GM23338 (cell line): ENCODE results near the gene BCAS1. TPM values are rescaled to one million over a fixed set of nuclear protein-coding genes. Genes with fewer than 3 reads are reported as not detected.

Source experiments
- ATAC-seq: fragments of 200-7000 bp; cut with Tn5 transposase; 3 replicates; pipeline ENCODE4 v1.9.1; 2020
- DNase-seq: peaks from one replicate; pipeline ENCODE4 v3.0.0-alpha.2; 2015; ENCODE audit warnings: low spot score
- H2AFZ ChIP-seq: fragments of 200-600 bp; sonication (generic); 2 replicates; pipeline ENCODE4 v1.8.0; 2016; ENCODE audit warnings: antibody characterized with exemption, mild to moderate bottlenecking, moderate library complexity
- H3F3A ChIP-seq: fragments of 200-600 bp; sonication (generic); replicated peaks from 2 replicates; pipeline ENCODE4 v1.8.0; 2017; ENCODE audit warnings: antibody characterized with exemption, mixed run types, low read depth
- H3K27ac ChIP-seq: fragments of 200-600 bp; sonication (generic); 2 replicates; pipeline ENCODE4 v1.6.1; 2016; ENCODE audit warnings: low read depth
- H3K27me3 ChIP-seq: fragments of 200-600 bp; sonication (generic); 2 replicates; pipeline ENCODE4 v1.8.0; 2016; ENCODE audit warnings: mild to moderate bottlenecking, mixed run types, moderate library complexity; ENCODE audit not compliant: insufficient read depth
- H3K36me3 ChIP-seq: fragments of 200-600 bp; sonication (generic); 2 replicates; pipeline ENCODE4 v1.8.0; 2016; ENCODE audit warnings: mild to moderate bottlenecking; ENCODE audit not compliant: insufficient read depth
- H3K4me1 ChIP-seq: fragments of 200-600 bp; sonication (generic); 2 replicates; pipeline ENCODE4 v1.8.0; 2016; ENCODE audit warnings: mild to moderate bottlenecking, moderate library complexity; ENCODE audit not compliant: insufficient read depth
- H3K4me2 ChIP-seq: fragments of 200-600 bp; sonication (generic); 2 replicates; pipeline ENCODE4 v1.7.1; 2017; ENCODE audit warnings: mixed run types
- H3K4me3 ChIP-seq: fragments of 200-600 bp; sonication (generic); 2 replicates; pipeline ENCODE4 v1.6.1; 2016; ENCODE audit warnings: mixed run types
- H3K79me2 ChIP-seq: fragments of 200-600 bp; sonication (generic); replicated peaks from 2 replicates; pipeline ENCODE4 v1.8.0; 2017; ENCODE audit warnings: mild to moderate bottlenecking; ENCODE audit not compliant: insufficient read depth
- H3K9me2 ChIP-seq: fragments of 200-600 bp; sonication (generic); 2 replicates; pipeline ENCODE4 v1.8.0; 2017; ENCODE audit not compliant: insufficient read depth
- H4K20me1 ChIP-seq: fragments of 200-600 bp; sonication (generic); replicated peaks from 2 replicates; pipeline ENCODE4 v1.8.0; 2017; ENCODE audit warnings: mild to moderate bottlenecking; ENCODE audit not compliant: insufficient read depth
- H3K27ac Mint-ChIP-seq: 2 replicates; pipeline ENCODE4 v1.8.0; 2020; ENCODE audit warnings: inconsistent platforms, mild to moderate bottlenecking, moderate library complexity, mixed read lengths
- H3K27me3 Mint-ChIP-seq: 3 replicates; pipeline ENCODE4 v1.8.0; 2022; ENCODE audit warnings: low read depth, mild to moderate bottlenecking, moderate library complexity, mixed read lengths, inconsistent platforms; ENCODE audit not compliant: insufficient read depth, poor library complexity
- H3K36me3 Mint-ChIP-seq: 3 replicates; pipeline ENCODE4 v1.8.0; 2021; ENCODE audit warnings: low read depth, mild to moderate bottlenecking, inconsistent platforms, moderate library complexity, mixed read lengths
- H3K4me1 Mint-ChIP-seq: 3 replicates; pipeline ENCODE4 v1.8.0; 2020; ENCODE audit warnings: mild to moderate bottlenecking, inconsistent platforms, mixed read lengths
- H3K4me3 Mint-ChIP-seq: 3 replicates; pipeline ENCODE4 v1.8.0; 2021; ENCODE audit warnings: moderate library complexity, mild to moderate bottlenecking, inconsistent platforms, mixed read lengths
- H3K9me3 Mint-ChIP-seq: 3 replicates; pipeline ENCODE4 v1.8.0; 2020; ENCODE audit warnings: moderate library complexity, mild to moderate bottlenecking, inconsistent platforms, mixed read lengths
- CREB1 ChIP-seq: fragments of 250-450 bp; sonication (Bioruptor Pico); IDR thresholded peaks from 2 replicates; pipeline ENCODE4 v1.5.0; 2020; ENCODE audit warnings: low read depth, mild to moderate bottlenecking, moderate library complexity
- CTCF ChIP-seq, 2 experiments: fragments of 200-600 bp in 1 of 2; sonication (generic) in 1 of 2; conservative IDR thresholded peaks; 2 replicates each; pipeline versions ENCODE4 v1.5.1 to v1.6.1; 2016 to 2017; ENCODE audit warnings: antibody characterized with exemption in 2 of 2, low read depth in 2 of 2, mild to moderate bottlenecking in 2 of 2, moderate library complexity in 1 of 2
- EZH2 ChIP-seq: fragments of 200-600 bp; sonication (generic); IDR thresholded peaks from one replicate; pipeline ENCODE4 v1.8.0; 2017; ENCODE audit warnings: antibody characterized with exemption, mild to moderate bottlenecking, low read depth; ENCODE audit not compliant: unreplicated experiment
- EZH2phosphoT487 ChIP-seq: fragments of 200-600 bp; sonication (generic); IDR thresholded peaks from one replicate; pipeline ENCODE4 v1.8.1; 2018; ENCODE audit warnings: antibody characterized with exemption; ENCODE audit not compliant: unreplicated experiment
- JUNB ChIP-seq: IDR thresholded peaks from one replicate; pipeline ENCODE4 v1.6.1; 2016; ENCODE audit warnings: antibody characterized with exemption; ENCODE audit not compliant: unreplicated experiment
- NANOG ChIP-seq: IDR thresholded peaks from 2 replicates; pipeline ENCODE4 v1.6.1; 2016; ENCODE audit warnings: antibody characterized with exemption, borderline replicate concordance
- POLR2AphosphoS5 ChIP-seq: IDR thresholded peaks from 2 replicates; pipeline ENCODE4 v1.6.1; 2016; ENCODE audit warnings: antibody characterized with exemption, low read depth
- STAT1 ChIP-seq: IDR thresholded peaks from one replicate; pipeline ENCODE4 v1.6.1; 2016; ENCODE audit warnings: antibody characterized with exemption; ENCODE audit not compliant: unreplicated experiment
- ZNF114 ChIP-seq: fragments of 250-450 bp; sonication (Bioruptor Pico); IDR thresholded peaks from 2 replicates; pipeline ENCODE4 v1.5.0; 2020; ENCODE audit warnings: mild to moderate bottlenecking, moderate library complexity
- ZNF331 ChIP-seq: fragments of 250-450 bp; sonication (Bioruptor Pico); IDR thresholded peaks from 2 replicates; pipeline ENCODE4 v1.5.0; 2020; ENCODE audit warnings: low read depth, mild to moderate bottlenecking, moderate library complexity
- ZNF462 ChIP-seq: fragments of 250-450 bp; sonication (Bioruptor Pico); IDR thresholded peaks from 2 replicates; pipeline ENCODE4 v1.5.0; 2020; ENCODE audit warnings: mild to moderate bottlenecking, moderate library complexity
- polyA plus RNA-seq: library from polyadenylated mRNA; unstranded; fragments of >200 nt; fragmentation: Nextera tagmentation; extraction: Ambion mirVana; gene quantifications from 2 replicates; pipeline ENCODE4 v1.2.1, GENCODE V29; 2016
- total RNA-seq: library from RNA; depleted of rRNA; stranded (reverse); fragments of >200 nt; shearing (Covaris generic); gene quantifications from 2 replicates; pipeline ENCODE4 v1.2.3, GENCODE V29; 2014
- TF ChIP-seq, protein P1 (sequence below): IDR thresholded peaks from one replicate; pipeline ENCODE4 v1.6.1; 2018; ENCODE audit warnings: antibody characterized with exemption; ENCODE audit not compliant: unreplicated experiment
- TF ChIP-seq, protein P2 (sequence below): IDR thresholded peaks from 2 replicates; pipeline ENCODE4 v1.6.1; 2016; ENCODE audit warnings: antibody characterized with exemption

BCAS1 gene
- total and polyA plus RNA-seq, 2 experiments from 2014 or later: 0.17 to 0.19 TPM

GRCh38 chr20:54063580-54063979 lies 6.8 kb downstream of the BCAS1 start:
- H3K27me3 ChIP-seq: no peaks in the 10 kb centered on the region
- H3K4me2 ChIP-seq: no peak overlapping the region
- H4K20me1 ChIP-seq: no peaks in the 10 kb centered on the region
- Mint-ChIP-seq H3K27ac (no peak overlapping the region), H3K9me3 (no peaks in the 10 kb centered on the region), H3K4me3 (no peak overlapping the region), H3K36me3 (no peaks in the 10 kb centered on the region), H3K27me3 (peaks cover 6% of the 10 kb centered on the region), H3K4me1 (peaks cover 23% of the 10 kb centered on the region)
- TF ChIP-seq JUNB (no peak), EZH2phosphoT487 (no peak), POLR2AphosphoS5 (no peak), ZNF331 (CRISPR knock-in tag) (no peak), NANOG (no peak), CTCF (conservative IDR thresholded peaks at IDR 0.05; ENCODE audit: low read depth in 2 of 2) (no peak), ZNF462 (no peak), STAT1 (no peak), ZNF114 (CRISPR knock-in tag) (no peak), CREB1 (CRISPR knock-in tag) (no peak), EZH2 (no peak)
- TF ChIP-seq, protein P1, sequence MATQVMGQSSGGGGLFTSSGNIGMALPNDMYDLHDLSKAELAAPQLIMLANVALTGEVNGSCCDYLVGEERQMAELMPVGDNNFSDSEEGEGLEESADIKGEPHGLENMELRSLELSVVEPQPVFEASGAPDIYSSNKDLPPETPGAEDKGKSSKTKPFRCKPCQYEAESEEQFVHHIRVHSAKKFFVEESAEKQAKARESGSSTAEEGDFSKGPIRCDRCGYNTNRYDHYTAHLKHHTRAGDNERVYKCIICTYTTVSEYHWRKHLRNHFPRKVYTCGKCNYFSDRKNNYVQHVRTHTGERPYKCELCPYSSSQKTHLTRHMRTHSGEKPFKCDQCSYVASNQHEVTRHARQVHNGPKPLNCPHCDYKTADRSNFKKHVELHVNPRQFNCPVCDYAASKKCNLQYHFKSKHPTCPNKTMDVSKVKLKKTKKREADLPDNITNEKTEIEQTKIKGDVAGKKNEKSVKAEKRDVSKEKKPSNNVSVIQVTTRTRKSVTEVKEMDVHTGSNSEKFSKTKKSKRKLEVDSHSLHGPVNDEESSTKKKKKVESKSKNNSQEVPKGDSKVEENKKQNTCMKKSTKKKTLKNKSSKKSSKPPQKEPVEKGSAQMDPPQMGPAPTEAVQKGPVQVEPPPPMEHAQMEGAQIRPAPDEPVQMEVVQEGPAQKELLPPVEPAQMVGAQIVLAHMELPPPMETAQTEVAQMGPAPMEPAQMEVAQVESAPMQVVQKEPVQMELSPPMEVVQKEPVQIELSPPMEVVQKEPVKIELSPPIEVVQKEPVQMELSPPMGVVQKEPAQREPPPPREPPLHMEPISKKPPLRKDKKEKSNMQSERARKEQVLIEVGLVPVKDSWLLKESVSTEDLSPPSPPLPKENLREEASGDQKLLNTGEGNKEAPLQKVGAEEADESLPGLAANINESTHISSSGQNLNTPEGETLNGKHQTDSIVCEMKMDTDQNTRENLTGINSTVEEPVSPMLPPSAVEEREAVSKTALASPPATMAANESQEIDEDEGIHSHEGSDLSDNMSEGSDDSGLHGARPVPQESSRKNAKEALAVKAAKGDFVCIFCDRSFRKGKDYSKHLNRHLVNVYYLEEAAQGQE: no peak
- TF ChIP-seq, protein P2, sequence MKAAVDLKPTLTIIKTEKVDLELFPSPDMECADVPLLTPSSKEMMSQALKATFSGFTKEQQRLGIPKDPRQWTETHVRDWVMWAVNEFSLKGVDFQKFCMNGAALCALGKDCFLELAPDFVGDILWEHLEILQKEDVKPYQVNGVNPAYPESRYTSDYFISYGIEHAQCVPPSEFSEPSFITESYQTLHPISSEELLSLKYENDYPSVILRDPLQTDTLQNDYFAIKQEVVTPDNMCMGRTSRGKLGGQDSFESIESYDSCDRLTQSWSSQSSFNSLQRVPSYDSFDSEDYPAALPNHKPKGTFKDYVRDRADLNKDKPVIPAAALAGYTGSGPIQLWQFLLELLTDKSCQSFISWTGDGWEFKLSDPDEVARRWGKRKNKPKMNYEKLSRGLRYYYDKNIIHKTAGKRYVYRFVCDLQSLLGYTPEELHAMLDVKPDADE: no peak
- H3F3A ChIP-seq: no peaks in the 10 kb centered on the region
- no peak for DNase-seq
- peaks cover 19% of the 10 kb centered on the region for H3K4me1 ChIP-seq
- H2AFZ ChIP-seq: no peak overlapping the region
- H3K4me3 ChIP-seq: no peak overlapping the region
- no peaks in the 10 kb centered on the region for H3K79me2 ChIP-seq
- H3K27ac ChIP-seq: no peak overlapping the region
- no peaks in the 10 kb centered on the region for H3K36me3 ChIP-seq
- ATAC-seq: no peak
- H3K9me2 ChIP-seq: no peaks in the 10 kb centered on the region
